C4-2B (cell line): ENCODE results near the gene ITPKB.

Experiments
- ZFX ChIP-seq: fragments of 450-650 bp; IDR thresholded peaks from 2 replicates; pipeline ENCODE4 v1.6.1; 2017
- TF ChIP-seq, protein P1 (sequence below): fragments of 450-650 bp; conservative IDR thresholded peaks from 2 replicates; pipeline ENCODE4 v1.5.1; 2017; ENCODE audit warnings: mild to moderate bottlenecking

DNA sequence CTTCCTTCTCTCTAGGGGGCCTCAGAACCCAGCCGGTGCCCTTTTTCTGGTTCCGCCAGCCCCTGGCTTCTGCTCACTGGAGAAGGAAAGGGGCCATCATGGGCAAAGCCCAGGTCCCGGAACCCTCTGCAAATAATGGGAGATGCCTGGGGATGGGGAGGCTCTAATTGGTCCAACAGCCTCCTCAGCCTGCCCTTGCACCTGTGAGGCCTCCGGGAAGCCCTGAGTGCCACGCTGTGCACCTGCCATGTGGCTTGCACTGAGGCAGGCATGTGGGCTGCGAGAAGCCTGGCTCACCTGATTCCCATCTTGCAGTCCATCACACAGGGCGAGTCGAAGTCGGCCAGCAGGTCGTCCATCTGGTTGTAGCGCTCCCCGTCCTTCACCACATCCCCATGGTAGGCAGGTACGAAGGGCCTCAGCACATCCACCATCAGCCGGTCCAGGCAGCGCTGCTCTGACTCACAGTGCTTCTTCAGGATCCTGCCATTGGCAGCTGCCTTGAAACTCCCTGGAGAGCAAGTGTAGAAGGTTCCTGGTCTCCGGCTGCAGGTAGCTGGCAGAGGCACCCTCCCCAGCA is 92.1 kb downstream of the ITPKB start:
- TF ChIP-seq, protein P1, sequence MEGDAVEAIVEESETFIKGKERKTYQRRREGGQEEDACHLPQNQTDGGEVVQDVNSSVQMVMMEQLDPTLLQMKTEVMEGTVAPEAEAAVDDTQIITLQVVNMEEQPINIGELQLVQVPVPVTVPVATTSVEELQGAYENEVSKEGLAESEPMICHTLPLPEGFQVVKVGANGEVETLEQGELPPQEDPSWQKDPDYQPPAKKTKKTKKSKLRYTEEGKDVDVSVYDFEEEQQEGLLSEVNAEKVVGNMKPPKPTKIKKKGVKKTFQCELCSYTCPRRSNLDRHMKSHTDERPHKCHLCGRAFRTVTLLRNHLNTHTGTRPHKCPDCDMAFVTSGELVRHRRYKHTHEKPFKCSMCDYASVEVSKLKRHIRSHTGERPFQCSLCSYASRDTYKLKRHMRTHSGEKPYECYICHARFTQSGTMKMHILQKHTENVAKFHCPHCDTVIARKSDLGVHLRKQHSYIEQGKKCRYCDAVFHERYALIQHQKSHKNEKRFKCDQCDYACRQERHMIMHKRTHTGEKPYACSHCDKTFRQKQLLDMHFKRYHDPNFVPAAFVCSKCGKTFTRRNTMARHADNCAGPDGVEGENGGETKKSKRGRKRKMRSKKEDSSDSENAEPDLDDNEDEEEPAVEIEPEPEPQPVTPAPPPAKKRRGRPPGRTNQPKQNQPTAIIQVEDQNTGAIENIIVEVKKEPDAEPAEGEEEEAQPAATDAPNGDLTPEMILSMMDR: no peak
- TF ChIP-seq ZFX: no peak
